ENCODE results near the gene ZNF837.

The ZNF837 gene

DNA sequence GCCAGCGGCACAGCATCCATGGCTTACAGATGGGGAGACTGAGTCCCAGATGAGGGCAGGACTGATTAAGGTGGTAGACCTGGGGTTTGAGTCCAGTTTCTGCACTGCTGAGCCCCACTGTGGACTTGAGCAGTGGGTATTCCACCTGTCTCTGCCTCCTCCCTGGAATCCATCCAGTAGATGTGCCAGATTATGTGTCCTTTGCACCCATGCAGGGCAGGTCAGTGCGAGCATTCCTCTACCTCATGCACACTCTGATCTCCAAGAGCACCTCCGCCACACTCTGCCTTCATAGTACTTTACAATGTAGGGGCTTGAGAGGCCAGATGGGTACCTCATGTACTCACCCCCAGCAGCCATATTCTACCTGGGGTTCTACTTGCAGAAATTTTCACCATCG is 44.0 kb downstream of the ZNF837 start:
- TF ChIP-seq TAF1 (IDR thresholded peaks at IDR 0.05; ENCODE audit: low read depth) (no peak), FOXM1 (IDR thresholded peaks at IDR 0.05; ENCODE audit: borderline replicate concordance, low read depth) (no peak), ZBTB7A (IDR thresholded peaks at IDR 0.05; ENCODE audit: low read depth) (no peak), YY1 (IDR thresholded peaks at IDR 0.05; ENCODE audit: low read depth) (no peak), RAD21 (IDR thresholded peaks at IDR 0.05; ENCODE audit: low read depth) (no peak), EP300 (IDR thresholded peaks at IDR 0.05; ENCODE audit: borderline replicate concordance) (no peak), TEAD4 (IDR thresholded peaks at IDR 0.05) (no peak), CEBPB (IDR thresholded peaks at IDR 0.05) (no peak)

DNA sequence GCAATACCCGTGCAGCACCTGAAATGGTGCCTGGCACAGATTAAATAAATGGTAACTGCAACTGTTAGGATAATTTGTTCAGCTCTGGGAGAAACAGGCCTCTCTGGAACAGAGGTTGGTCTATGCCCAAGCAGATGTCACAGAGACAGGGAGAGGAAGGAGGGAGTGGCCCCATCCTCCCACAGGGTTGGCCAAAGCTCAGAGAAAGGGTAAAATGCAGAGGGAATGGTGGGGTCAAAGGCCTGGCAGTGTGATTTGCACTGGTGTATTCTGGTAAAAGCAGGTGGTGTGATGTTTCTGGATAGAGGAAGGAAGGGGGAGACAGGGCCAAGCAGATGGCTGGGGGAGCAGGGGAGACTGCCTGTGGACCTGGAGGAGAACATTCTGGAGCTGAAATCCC is 44.6 kb downstream of the ZNF837 start:
- TF ChIP-seq RAD21 (IDR thresholded peaks at IDR 0.05; ENCODE audit: low read depth) = no peak
- TF ChIP-seq, protein P1, sequence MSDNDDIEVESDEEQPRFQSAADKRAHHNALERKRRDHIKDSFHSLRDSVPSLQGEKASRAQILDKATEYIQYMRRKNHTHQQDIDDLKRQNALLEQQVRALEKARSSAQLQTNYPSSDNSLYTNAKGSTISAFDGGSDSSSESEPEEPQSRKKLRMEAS (IDR thresholded peaks at IDR 0.05) = no peak
- no peak for TF ChIP-seq CEBPB (IDR thresholded peaks at IDR 0.05)
- no peak for TF ChIP-seq TEAD4 (IDR thresholded peaks at IDR 0.05)
- no peak for TF ChIP-seq EP300 (IDR thresholded peaks at IDR 0.05; ENCODE audit: borderline replicate concordance)
- TF ChIP-seq FOXM1 (IDR thresholded peaks at IDR 0.05; ENCODE audit: borderline replicate concordance, low read depth) = no peak
- TF ChIP-seq YY1 (IDR thresholded peaks at IDR 0.05; ENCODE audit: low read depth) = no peak
- no peak for TF ChIP-seq EGR1 (IDR thresholded peaks at IDR 0.05)
- TF ChIP-seq ZBTB7A (IDR thresholded peaks at IDR 0.05; ENCODE audit: low read depth) = no peak
- TF ChIP-seq TAF1 (IDR thresholded peaks at IDR 0.05; ENCODE audit: low read depth) = no peak

DNA sequence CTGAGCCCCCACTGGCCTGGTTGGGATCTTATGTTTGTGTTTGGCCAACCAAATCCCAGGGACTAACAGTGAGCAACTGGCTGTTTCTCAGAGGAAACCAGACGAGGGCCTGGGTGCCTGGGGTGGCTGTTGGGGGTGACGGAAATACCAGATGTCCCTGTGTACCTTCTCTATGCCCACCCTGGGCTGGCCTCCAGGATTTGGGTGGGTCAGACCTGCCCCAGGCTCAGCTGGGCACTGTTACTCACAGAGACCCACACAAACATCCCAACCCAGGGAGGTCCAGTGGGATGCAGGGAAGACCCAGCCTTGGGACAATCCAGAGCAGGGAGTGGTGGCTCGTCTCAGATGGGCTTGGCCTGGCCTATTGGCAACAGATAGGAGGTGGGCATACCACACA is 45.2 kb downstream of the ZNF837 start:
- TF ChIP-seq EGR1 (IDR thresholded peaks at IDR 0.05) (no peak), FOXM1 (IDR thresholded peaks at IDR 0.05; ENCODE audit: borderline replicate concordance, low read depth) (no peak), NFIC (IDR thresholded peaks at IDR 0.05) (no peak)
- TF ChIP-seq, protein P1 (IDR thresholded peaks at IDR 0.05) = no peak

DNA sequence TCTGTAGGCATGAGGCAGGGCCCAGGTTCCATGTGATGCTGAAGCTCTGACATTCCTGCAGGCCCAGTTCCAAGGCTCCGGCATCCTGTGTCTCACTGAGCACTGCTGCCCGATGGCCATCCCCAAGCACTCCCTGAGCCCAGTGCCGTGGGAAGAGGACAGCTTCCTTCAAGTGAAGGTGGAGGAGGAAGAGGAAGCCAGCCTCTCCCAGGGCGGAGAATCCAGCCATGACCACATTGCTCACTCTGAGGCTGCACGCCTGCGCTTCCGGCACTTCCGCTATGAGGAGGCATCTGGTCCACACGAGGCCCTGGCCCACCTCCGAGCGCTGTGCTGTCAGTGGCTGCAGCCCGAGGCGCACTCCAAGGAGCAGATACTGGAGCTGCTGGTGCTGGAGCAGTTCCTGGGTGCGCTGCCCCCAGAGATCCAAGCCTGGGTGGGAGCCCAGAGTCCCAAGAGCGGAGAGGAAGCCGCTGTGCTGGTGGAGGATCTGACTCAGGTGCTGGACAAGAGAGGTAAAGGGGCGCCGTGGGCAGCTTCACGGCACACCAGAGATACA is 46.1 kb downstream of the ZNF837 start:
- TF ChIP-seq YY1 (IDR thresholded peaks at IDR 0.05; ENCODE audit: low read depth) (no peak), RAD21 (IDR thresholded peaks at IDR 0.05; ENCODE audit: low read depth) (no peak), CEBPB (IDR thresholded peaks at IDR 0.05) (no peak), TEAD4 (IDR thresholded peaks at IDR 0.05) (no peak), EP300 (IDR thresholded peaks at IDR 0.05; ENCODE audit: borderline replicate concordance) (no peak), FOXM1 (IDR thresholded peaks at IDR 0.05; ENCODE audit: borderline replicate concordance, low read depth) (no peak), TCF12 (IDR thresholded peaks at IDR 0.05; ENCODE audit: low read depth) (no peak)
- TF ChIP-seq, protein P2, sequence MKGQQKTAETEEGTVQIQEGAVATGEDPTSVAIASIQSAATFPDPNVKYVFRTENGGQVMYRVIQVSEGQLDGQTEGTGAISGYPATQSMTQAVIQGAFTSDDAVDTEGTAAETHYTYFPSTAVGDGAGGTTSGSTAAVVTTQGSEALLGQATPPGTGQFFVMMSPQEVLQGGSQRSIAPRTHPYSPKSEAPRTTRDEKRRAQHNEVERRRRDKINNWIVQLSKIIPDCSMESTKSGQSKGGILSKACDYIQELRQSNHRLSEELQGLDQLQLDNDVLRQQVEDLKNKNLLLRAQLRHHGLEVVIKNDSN (IDR thresholded peaks at IDR 0.05) = no peak
- TF ChIP-seq, protein P3, sequence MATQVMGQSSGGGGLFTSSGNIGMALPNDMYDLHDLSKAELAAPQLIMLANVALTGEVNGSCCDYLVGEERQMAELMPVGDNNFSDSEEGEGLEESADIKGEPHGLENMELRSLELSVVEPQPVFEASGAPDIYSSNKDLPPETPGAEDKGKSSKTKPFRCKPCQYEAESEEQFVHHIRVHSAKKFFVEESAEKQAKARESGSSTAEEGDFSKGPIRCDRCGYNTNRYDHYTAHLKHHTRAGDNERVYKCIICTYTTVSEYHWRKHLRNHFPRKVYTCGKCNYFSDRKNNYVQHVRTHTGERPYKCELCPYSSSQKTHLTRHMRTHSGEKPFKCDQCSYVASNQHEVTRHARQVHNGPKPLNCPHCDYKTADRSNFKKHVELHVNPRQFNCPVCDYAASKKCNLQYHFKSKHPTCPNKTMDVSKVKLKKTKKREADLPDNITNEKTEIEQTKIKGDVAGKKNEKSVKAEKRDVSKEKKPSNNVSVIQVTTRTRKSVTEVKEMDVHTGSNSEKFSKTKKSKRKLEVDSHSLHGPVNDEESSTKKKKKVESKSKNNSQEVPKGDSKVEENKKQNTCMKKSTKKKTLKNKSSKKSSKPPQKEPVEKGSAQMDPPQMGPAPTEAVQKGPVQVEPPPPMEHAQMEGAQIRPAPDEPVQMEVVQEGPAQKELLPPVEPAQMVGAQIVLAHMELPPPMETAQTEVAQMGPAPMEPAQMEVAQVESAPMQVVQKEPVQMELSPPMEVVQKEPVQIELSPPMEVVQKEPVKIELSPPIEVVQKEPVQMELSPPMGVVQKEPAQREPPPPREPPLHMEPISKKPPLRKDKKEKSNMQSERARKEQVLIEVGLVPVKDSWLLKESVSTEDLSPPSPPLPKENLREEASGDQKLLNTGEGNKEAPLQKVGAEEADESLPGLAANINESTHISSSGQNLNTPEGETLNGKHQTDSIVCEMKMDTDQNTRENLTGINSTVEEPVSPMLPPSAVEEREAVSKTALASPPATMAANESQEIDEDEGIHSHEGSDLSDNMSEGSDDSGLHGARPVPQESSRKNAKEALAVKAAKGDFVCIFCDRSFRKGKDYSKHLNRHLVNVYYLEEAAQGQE (IDR thresholded peaks at IDR 0.05; ENCODE audit: low read depth) = no peak

DNA sequence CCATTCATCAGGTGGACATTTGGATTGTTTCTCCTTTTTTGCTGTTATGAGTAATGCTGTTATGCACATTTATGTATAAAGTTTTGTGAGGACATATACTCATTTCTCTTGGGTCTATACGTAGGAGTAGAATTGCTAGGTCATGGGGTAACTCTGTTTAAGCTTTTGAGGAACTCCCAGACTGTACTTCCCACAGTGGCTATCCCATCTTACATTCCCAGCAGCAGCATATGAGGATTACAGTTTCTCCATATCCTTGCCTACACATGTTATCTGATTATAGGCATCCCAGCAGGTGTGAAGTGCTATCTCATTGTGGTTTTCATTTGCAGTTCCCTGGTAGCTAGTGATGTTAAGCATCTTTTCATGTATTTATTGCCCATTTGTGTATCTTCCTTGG is 48.1 kb downstream of the ZNF837 start:
- no peak for TF ChIP-seq EP300 (IDR thresholded peaks at IDR 0.05; ENCODE audit: borderline replicate concordance)
- TF ChIP-seq, protein P2 (IDR thresholded peaks at IDR 0.05) = no peak
- TF ChIP-seq CREB1 (IDR thresholded peaks at IDR 0.05; ENCODE audit: low read depth) = no peak
- no peak for TF ChIP-seq RAD21 (IDR thresholded peaks at IDR 0.05; ENCODE audit: low read depth)
- no peak for TF ChIP-seq FOXM1 (IDR thresholded peaks at IDR 0.05; ENCODE audit: borderline replicate concordance, low read depth)
- TF ChIP-seq, protein P3 (IDR thresholded peaks at IDR 0.05; ENCODE audit: low read depth) = no peak
- TF ChIP-seq, protein P1 (IDR thresholded peaks at IDR 0.05) = no peak
- TF ChIP-seq YY1 (IDR thresholded peaks at IDR 0.05; ENCODE audit: low read depth) = no peak
- no peak for TF ChIP-seq NFIC (IDR thresholded peaks at IDR 0.05)
- TF ChIP-seq CEBPB (IDR thresholded peaks at IDR 0.05) = no peak
- TF ChIP-seq EGR1 (IDR thresholded peaks at IDR 0.05) = no peak
- TF ChIP-seq TAF1 (IDR thresholded peaks at IDR 0.05; ENCODE audit: low read depth) = no peak
- TF ChIP-seq TCF12 (IDR thresholded peaks at IDR 0.05; ENCODE audit: low read depth) = no peak
- no peak for TF ChIP-seq ZBTB7A (IDR thresholded peaks at IDR 0.05; ENCODE audit: low read depth)
- TF ChIP-seq TEAD4 (IDR thresholded peaks at IDR 0.05) = no peak

DNA sequence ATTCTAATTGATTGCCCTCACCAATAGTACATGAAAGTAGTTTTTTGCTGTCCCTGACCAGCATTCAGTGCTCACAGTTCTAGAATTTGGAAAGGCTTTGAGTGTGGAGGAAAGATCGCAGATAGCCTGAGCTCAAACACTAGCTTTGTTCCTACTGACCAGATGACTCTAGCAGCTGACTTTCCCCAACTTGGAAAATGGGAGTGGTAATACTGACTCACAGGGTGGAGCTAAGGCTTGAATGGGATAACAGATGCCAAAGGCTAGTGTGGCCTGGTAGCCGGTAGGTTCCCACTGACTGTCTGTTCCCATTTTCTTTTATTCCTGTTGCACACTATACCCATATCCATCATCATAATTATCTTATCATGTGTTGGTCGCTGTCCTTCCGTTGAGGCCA is 50.4 kb downstream of the ZNF837 start:
- TF ChIP-seq ZBTB7A (IDR thresholded peaks at IDR 0.05; ENCODE audit: low read depth) (no peak), EP300 (IDR thresholded peaks at IDR 0.05; ENCODE audit: borderline replicate concordance) (no peak), CREB1 (IDR thresholded peaks at IDR 0.05; ENCODE audit: low read depth) (no peak), TCF12 (IDR thresholded peaks at IDR 0.05; ENCODE audit: low read depth) (no peak), CEBPB (IDR thresholded peaks at IDR 0.05) (no peak), TEAD4 (IDR thresholded peaks at IDR 0.05) (no peak), RAD21 (IDR thresholded peaks at IDR 0.05; ENCODE audit: low read depth) (no peak), EGR1 (IDR thresholded peaks at IDR 0.05) (no peak), NFIC (IDR thresholded peaks at IDR 0.05) (no peak), TAF1 (IDR thresholded peaks at IDR 0.05; ENCODE audit: low read depth) (no peak), FOXM1 (IDR thresholded peaks at IDR 0.05; ENCODE audit: borderline replicate concordance, low read depth) (no peak), YY1 (IDR thresholded peaks at IDR 0.05; ENCODE audit: low read depth) (no peak)
- TF ChIP-seq, protein P2 (IDR thresholded peaks at IDR 0.05) = no peak
- TF ChIP-seq, protein P1 (IDR thresholded peaks at IDR 0.05) = no peak
- TF ChIP-seq, protein P3 (IDR thresholded peaks at IDR 0.05; ENCODE audit: low read depth) = no peak

All from Ishikawa (cell line).